ENCODE measurements around the gene PHKB.
"Not testable (repeated sequence)": the region's sequence is repeated elsewhere in the genome, so short reads cannot be mapped to it uniquely, and the experiment has no call there.

PHKB gene

DNA sequence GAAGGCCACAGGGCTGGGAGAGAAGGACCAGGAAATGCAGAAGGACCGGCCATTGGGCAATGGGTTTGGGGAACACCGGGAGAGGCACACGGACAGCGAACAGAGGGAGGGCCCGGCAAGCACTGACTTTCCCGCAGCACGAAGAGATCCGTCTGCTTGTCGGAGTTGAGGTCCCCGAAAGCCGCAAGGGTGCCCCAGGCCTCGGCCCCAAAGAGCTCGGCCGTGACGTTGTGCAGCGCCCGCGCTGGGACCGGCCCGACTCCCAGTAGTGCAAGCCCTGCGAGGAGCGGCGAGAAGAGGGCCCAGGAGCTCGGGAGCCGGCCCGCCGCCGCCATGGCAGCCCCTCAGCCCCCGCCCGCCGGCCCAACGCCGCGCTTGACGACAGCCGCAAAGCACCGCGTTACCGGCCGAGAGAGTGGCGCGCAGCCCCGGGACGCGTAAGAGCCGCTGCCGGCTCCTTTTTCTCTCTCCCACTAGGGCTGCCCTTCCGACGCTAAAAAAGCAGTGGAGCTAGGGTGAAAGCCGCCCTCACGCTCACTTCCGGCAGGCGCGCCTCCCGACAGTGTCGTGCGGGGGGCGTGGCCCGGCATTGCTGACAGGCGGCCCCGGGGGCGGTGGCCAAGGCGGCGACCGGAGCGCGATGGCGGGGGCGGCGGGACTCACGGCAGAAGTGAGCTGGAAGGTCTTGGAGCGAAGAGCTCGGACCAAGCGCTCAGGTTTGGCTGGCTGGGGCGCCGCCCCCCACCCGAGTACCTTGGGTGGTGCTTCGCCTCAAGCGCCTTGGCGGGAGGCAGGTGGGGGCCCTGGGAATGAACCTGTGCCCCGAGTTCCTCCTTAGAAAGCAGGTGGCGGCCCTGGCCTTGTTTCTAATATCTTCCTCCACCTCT is at the start of gene PHKB, which contains the start of gene ITFG1:
PHKB (plus strand) TSS at position 621 of the 887 bp plus-strand sequence; CDS start at position 641, 20 bp downstream.
ITFG1 (minus strand) TSS at position 353 of the 887 bp plus-strand sequence; CDS start at position 335, 18 bp downstream.
- peak; percentile 95 for DNase-seq

DNA sequence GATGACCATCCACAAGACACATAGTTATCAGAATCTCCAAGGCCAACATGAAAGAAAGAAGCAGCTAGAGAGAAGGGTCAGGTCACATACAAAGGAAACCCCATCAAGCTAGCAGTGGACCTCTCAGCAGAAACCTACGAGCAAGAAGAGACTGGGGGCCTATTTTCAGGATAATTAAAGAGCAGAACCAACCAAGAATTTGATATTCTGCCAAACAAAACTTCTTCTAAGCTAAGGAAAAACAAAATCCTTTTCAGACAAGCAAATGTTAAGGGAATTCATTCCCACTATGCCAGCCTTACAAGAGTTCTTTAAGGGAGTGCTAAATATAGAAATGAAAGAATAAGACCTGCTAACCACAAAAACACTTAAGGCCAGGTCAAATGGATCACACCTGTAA is 48.1 kb upstream of the PHKB start:
- no peak for DNase-seq

DNA sequence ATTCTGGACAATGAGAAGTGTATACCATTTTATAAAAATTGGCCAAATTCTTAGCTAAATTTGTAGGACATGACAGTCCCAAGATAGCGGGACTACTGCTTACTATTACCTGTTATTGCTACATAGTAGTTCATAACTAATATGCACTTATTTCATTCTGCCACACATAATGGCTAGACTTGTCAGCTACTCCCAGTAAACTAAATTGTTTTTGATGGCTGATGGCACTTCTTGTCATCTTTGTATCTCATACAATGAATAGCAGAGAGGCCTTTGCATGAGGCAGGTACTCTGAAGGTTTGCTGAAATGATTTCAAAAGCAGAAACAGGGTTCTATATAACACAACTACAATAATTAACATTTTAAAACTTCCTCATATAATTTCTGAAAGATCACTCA is 44.3 kb upstream of the PHKB start:
- no peak for DNase-seq

DNA sequence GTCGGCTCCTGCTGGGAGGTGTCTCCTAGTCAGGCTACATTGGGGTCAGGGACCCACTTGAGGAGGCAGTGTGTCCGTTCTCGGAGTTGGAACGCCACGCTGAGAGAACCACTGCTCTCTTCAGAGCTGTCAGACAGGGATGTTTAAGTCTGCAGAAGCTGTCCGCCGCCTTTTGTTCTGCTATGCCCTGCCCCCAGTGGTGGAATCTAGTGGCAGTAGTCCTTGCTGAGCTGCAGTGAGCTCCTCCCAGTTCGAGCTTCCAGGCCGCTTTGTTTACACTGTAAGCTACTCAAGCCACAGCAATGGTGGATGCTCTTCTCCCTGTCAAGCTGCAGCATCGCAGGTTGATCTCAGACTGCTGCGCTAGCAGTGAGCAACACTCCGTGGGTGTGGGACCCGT is 36.3 kb upstream of the PHKB start:
- no peak for DNase-seq

DNA sequence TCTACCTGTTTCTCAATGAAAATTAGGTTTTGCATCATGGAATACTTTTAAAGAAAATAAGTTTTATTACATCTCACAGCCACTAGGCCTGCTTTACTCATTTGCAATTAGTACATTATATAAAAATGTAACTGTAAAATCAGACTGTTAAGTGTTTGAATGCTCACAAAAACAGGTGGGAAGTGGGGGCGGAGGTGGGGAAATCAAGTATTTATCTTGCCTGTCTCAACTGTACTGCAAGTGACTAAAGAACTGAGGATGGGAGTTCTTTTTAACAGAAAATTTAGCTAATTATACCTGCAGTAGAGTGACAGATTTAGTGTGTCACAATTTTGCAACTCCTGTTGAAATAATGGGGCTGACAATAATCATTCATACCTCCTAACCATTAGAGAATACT is 34.3 kb upstream of the PHKB start:
- DNase-seq: no peak

DNA sequence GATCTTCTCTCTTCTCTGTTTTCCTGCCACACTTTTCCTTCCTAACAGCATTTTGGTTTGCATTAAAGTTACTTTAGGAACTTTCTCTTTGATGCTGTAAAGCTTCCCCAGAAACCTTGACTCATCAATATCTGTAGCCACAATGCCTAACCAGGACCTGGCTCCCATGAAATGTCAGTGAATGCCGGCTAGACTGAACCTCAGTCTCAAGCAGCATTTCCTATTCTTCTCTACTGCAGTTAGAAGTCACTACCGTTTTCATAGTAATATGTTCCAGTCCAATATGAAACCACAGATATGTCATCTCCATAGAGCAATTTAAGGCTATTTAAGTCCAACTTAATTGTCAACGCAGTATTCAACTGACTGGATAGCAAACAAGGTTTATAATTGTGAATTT is 29.2 kb upstream of the PHKB start:
- DNase-seq: no peak

DNA sequence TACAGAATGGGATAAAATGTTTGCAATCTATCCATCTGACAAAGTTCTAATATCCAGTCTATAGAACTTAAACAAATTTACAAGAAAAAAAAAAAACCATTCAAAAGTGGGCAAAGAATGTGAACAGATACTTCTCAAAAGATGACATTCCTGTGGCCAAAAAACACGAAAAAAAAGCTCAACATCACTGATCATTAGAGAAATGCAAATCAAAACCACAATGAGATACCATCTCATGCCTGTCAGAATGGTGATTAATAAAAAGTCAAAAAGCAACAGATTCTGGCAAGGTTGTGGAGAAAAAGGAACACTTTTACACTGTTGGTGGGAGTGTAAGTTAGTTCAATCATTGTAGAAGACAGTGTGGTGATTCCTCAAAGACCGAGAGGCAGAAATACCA is 26.9 kb upstream of the PHKB start:
- DNase-seq: not testable (repeated sequence)

DNA sequence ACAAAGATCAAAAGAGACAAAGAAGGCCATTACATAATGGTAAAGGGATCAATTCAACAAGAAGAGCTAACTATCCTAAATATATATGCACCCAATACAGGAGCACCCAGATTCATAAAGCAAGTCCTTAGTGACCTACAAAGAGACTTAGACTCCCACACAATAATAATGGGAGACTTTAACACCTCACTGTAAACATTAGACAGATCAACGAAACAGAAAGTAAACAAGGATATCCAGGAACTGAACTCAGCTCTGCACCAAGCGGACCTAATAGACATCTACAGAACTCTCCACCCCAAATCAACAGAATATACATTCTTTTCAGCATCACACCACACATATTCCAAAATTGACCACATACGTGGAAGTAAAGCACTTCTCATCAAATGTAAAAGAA is 21.1 kb upstream of the PHKB start:
- not testable (repeated sequence) for DNase-seq

DNA sequence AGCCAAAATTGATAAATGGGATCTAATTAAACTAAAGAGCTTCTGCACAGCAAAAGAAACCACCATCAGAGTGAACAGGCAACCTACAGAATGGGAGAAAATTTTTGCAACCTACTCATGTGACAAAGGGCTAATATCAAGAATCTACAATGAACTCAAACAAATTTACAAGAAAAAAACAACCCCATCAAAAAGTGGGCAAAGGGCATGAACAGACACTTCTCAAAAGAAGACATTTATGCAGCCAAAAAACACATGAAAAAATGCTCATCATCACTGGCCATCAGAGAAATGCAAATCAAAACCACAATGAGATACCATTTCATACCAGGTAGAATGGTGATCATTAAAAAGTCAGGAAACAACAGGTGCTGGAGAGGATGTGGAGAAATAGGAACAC is 18.2 kb upstream of the PHKB start:
- not testable (repeated sequence) for DNase-seq

DNA sequence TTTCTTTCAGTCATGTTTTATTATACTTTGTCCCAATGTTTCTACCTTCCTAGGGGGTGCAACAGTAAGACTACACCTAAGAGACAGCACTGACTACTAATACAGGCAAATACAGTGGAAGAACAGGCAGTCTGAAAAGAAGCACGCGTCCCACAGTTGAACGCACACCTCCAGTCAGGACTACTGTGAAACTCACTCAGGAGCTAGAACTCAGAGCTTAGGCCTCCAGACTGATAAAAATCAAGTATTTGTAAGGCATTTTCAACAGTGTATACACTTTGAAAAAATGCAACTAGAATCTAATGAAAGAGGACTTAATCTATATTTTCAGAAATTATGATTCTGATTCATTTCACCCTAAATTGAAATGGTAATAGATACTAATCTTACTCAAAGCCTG is 14.7 kb upstream of the PHKB start:
- DNase-seq: no peak

DNA sequence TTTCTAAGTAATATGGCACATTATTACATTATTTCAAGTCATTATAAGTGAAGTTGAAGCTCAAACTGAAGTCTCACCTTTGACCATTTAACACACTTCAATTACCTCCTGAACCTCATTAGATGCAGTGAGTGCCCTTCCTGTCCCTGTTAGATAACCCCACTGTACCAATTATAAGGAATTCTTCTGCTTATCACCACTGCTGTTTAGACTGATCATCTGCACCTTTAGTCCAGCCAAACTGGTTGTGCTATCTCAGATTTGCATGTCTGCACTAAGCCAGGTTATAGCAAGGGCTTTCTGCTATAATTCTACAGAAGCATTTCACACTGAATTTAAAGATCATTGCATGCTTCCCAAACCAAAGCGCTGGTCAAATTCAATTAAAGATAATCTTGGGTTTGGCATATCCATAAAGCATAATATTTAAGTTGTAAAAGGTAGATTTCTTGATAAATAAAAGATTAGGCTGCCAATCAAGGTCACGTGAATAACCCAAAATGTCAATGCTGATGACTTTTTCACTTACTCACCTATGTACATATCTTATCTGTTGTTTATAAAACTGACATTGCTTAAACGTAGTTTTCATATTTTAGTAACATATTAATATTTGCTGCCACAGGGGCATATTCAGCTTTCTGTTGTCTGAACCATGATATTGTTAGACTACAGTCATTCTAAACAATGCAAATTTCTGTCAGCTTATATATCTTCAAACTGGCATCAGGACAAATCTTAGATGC is 12.1 kb upstream of the PHKB start:
- DNase-seq: no peak

DNA sequence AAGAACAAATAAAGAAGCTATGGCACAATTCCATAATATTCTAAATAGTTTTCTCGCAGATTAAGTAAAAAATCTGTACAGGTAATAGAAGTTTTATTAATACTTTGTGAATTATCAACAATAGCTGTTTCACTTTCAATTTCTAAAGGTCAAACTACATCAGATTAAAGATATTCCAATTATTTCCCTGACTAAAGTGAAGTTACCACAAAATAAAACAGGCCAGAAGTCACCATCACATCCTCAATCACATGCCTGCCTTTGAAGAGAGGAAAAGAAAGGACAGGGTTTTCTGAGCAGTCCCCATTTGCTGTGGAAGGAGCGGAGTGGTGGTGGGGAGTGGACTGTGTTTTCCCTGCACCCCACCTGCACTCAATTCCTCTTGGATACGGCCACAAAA is 11.3 kb upstream of the PHKB start:
- DNase-seq: no peak

DNA sequence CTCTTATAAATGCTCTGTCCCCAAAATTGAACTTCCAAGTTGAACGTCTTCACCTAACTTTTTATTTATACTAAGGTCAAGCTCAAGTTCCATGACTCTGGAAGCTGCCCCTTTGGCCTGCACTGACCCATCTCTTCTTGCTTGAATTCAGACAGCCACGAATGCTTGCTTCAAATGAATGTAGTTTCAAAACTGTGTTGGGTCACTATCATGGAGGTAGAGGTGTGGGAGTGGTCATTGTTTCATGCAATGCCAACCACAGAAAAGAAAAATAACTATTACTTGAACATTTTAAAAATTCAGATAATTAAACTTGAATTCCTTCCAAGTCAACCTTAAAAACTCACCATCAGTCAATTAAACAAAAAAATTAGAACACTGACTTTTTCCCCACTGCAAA is 2.8 kb upstream of the PHKB start:
- DNase-seq: no peak

DNA sequence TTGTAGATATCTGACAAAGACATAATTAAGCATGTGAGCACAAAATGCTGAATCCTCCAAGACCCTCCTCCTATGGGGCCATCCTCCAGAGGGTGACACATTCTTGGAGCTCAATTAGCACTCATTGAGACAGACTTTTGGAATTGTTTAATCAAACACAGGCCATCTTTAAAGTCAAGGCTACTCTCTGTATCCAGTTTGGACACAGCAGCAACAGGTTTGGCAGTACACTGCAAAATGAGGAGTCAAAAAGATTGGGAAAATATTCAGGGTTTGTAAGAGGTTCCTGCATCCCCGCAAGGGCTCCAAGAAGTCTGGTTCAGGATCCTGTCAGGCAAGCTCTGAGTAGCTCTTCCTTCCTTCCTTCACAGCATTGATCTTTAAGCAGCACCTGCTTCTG is 1.5 kb upstream of the PHKB start:
- DNase-seq: no peak

DNA sequence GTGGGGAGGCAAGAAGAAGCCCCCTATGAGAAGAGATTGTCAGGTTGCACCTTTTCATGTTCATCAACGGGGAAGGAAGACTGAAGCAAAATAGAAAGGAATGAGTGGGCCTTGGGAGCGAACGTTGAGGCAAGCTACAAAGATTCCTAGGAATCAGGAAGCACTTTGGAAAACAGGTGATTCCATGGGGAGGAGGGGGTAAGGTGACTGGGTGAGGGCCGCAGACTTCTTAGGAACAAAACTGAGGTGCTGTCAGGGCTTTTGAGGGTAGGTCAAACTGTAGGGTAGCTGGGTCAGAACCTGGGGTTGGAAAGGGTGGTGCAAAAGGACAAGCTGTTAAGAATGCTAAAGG is 796 bp upstream of the PHKB start:
- DNase-seq: no peak

DNA sequence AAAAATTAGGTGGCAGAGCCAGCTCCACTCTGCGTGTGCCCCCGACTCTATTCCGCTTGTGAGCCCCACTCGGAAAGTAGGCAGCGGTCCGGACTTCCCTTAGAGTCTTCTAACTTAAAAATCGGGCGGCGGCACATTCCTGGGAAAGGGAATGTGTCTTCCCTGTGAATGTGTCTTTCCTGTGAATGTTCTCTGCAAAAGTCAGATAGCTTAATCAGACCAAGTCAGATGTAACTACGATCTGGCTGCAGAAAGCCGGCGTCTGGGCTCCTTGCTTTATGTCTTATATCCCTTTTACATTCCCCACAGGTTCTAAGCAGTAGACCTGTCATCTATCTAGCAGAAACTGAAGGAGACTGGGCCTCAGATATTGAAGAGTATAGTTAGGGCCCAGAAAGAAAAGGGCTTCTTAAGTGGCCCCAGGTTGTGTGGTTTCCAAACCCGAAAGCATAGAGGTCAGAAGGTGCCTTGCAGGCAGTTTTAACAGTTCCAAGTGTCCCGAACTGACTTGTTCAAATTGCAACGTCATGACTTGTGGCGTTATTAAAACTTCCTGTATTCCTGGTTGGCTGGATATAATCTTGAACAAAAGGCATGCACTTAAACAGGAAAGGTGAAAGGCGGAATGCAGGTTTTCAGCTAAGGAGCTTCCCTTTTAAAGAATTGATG is 601 bp downstream of the PHKB start:
- DNase-seq: peak; percentile 15

DNA sequence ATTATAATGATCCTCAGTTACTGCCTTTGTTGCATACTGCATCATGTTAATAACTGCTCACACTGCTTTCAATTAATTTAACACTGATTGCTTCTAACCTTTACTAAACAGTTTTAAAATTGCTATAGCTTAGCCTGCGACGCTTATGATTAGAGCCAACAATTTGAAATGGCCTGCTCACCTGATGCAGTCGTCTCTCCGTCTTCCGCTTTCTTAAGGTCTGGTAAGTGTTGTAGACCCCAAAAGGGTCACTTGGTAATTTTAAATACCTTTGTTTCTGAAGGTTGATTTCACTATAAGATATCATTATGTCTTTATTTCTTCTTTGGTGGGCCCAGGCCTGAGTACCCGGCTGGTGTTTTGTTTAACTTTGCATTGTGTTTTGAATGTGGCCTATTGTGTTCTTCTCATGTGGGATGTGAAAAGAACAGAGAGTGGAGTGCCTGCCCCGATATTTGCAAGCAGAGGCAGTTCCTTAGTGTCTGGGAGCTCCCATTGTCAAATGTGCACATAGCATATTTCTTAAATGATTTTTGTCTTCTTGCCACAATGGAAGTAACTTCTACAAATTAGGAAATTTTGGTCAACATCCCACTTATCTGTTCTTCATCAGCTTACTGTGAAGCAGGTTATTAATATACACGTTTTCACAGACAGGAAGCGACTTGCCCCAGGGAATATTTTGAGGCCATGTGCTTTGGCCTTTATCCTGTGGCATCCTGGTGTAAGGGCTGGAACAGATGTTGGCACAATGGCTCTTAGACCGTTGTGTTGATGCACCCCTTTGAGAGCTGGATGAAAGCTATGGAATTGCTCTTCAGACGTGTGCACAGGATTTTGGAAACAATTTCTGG is 2.9 kb downstream of the PHKB start:
- DNase-seq: no peak

DNA sequence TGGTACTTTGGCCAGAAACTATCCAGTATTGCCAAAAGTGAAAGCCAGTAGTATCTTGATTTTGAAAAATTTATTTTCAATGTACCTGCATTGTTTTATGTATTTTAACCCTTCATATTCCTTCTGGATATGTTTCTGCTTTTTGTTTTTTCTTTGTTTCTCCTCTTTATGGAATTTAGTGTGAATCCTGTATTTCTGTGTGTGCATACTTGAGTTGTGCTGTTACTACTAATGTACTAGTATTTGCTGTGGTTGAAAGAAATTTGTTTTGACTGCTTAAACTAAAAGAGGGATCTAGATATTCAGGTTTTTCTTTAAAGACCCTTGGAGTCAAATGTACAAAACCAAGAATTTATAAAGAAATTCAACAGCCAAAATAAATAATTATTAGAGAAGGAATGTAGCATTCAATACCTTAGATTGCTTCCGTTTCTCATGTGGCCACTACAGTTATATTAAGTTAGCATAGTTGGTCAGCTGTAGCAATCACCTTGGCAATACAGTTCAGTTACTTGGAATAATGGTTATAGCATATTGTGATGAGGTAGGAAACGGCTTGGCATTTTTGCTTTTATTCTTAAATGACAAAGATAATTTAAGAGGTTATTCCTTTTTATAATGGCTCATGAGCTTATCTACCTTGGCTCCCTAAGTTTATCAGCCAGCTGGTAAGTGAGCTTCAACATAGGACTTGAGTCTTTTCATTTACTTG is 4.9 kb downstream of the PHKB start:
- no peak for DNase-seq

DNA sequence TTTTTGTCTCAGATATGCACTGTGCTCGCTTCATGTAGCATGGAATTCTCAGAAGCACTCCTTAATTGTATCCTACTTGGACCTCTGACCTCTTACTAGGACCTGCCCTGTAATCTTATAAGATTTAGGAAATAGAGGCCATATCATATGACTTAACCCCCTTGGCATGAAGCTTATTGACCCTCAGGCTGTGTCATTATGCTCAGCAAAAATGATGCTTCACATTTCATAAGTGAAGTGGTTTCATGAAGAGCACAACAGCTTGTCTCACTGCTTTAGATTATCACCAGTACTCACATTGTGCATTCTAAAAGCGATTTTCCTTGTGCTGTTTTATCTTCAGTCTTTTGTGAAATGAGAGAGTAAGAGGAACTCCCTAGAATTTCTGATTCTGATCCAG is 6.4 kb downstream of the PHKB start:
- DNase-seq: no peak

DNA sequence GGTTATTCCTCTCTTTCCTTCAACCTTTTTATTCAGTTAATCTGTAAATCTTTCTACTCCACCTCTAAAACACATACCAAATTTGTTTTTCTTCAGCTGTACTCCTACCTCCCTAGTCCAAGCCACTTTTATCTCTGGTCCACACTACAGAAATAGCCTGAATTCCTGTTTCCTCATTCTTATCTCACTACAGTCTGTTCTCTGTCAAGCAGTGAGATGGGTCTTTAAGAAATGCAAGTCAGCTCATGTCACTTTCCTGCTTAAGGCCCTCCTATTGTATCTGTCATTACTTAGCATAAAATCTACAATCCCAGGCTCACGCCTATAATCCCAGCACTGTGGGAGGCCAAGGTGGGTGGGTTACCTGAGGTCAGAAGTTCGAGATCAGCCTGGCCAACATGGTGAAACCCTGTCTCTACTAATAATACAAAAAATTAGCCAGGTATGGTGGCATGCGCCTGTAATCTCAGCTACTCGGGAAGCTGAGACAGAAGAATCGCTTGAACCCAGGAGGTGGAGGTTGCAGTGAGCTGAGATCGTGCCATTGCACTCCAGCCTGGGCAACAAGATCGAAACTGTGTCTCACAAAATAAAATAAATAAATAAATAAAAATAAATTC is 7.0 kb downstream of the PHKB start:
- DNase-seq: not testable (repeated sequence)

DNA sequence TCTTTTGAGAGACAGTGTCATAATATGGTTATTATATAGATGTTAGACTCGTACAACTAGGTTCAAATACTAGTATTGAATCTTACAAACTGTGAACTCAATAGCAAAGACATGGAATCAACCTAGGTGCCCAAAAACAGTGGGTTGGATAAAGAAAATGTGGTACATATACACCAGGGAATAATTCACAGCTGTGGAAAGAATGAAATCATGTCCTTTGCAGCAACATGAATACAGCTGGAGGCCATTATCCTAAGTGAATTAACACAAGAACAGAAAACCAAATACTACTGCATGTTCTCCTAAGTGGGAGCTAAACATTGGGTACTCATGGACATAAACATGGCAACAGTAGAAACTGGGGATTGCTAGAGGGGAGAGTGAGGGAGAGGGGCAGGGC is 8.1 kb downstream of the PHKB start:
- no peak for DNase-seq

DNA sequence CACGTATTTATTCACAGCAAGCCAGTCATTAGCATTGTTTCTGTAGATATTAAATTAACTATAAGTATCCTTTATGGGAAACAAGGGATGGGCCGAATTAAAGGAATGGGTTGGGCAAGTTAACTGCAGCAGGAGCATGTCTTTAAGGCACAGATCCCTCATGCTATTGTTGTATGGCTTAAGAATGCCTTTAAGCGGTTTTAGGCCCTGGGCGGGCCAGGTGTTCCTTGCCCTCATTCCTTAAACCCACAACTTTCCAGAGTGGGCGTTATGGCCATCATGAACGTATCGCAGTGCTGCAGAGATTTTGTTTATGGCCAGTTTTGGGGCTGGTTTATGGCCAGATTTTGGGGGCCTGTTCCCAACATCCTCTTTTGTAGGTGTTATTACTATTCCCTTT is 9.1 kb downstream of the PHKB start:
- DNase-seq: no peak
